Measurements from ENCODE around the gene GTPBP2. TPM values are rescaled to one million over a fixed set of nuclear protein-coding genes. Genes with fewer than 3 reads are reported as not detected.

Gene GTPBP2
- polyA plus RNA-seq, 1 of the 3 experiments (the other 2 are of a cell fraction) = 83.7 TPM

- Histone ChIP-seq H3K79me2 (ENCODE audit: insufficient read depth) (peaks cover 36% of the 10 kb centered on the region), H3K9me3 (no peaks in the 10 kb centered on the region), H3K9me2 (no peaks in the 10 kb centered on the region), H3K9ac (peak overlapping the region; percentile 94), H2AFZ (ENCODE audit: low read depth) (no peak overlapping the region; the same call in 1 of the 2 replicates), H3K36me3 (replicated peaks in 1 of 2; ENCODE audit: control insufficient read depth in 1 of 2, insufficient read depth in 2 of 2, low read length in 1 of 2) (peaks cover 27 to 31% of the 10 kb centered on the region in 2 experiments), H3F3A (replicated peaks; ENCODE audit: insufficient read depth) (peaks cover 13% of the 10 kb centered on the region), H3K4me1 (ENCODE audit: control insufficient read depth in 1 of 2, insufficient read depth in 2 of 2, low read depth in 1 of 2, low read length in 1 of 2) (peaks cover 5 to 21% of the 10 kb centered on the region in 2 experiments), H3K27me3 (ENCODE audit: insufficient read depth) (no peaks in the 10 kb centered on the region), H3K4me3 (ENCODE audit: low read depth in 2 of 2, low read length in 1 of 2) (peak overlapping the region; percentile 71 to 93), H4K20me1 (ENCODE audit: insufficient read depth) (no peaks in the 10 kb centered on the region), H3K27ac (ENCODE audit: low read depth in 2 of 2, low read length in 1 of 2) (peak overlapping the region; percentile 82 to 85), H3K4me2 (peak overlapping the region; percentile 88)
- ChIA-PET POLR2A (interaction anchor here (0.7 to 1.9 kb wide), 9 partner anchors 9 to 454 kb away, joined by 3 to 15 read pairs (median 5); partner anchors contain the start of gene XPO5), CTCF (interaction anchor here (2.3 to 2.8 kb wide), 2 partner anchors 20 to 39 kb away, joined by 8 to 11 read pairs; no protein-coding TSS in a partner anchor)
- DNase-seq = peak; percentile 82
- 2% methylated on average over 22 of the region's 25 CpGs for WGBS (ENCODE audit: low lambda C conversion rate)
- 0 out of 2 replicates have a peak, but pooled peaks have one; percentile 0 for TF ChIP-seq FOXJ3 (CRISPR knock-in tag; IDR thresholded peaks at IDR 0.05)
- no peak for TF ChIP-seq TCF12 (IDR thresholded peaks at IDR 0.05)
- TF ChIP-seq YY1 (IDR thresholded peaks at IDR 0.05; ENCODE audit: low read depth) = 0 out of 2 replicates have a peak, but pooled peaks have one; percentile 26
- TF ChIP-seq GABPA (IDR thresholded peaks at IDR 0.05; ENCODE audit: low read depth) = peak; percentile 49
- peak; percentile 32; the same call in 1 of the 2 replicates for TF ChIP-seq MXI1 (IDR thresholded peaks at IDR 0.05; ENCODE audit: low read depth, low read length)
- TF ChIP-seq SIN3A (IDR thresholded peaks at IDR 0.05; ENCODE audit: borderline replicate concordance, low read depth, low read length) = no peak
- TF ChIP-seq POLR2AphosphoS5 (IDR thresholded peaks at IDR 0.05; ENCODE audit: low read depth, low read length) = 0 out of 2 replicates have a peak, but pooled peaks have one; percentile 5
These were observed 516 bp downstream of the GTPBP2 start for GRCh38 chr6:43628393-43629103.

- peaks cover 37 to 39% of the 10 kb centered on the region in 2 experiments for H3K36me3 ChIP-seq (replicated peaks in 1 of 2; ENCODE audit: control insufficient read depth in 1 of 2, insufficient read depth in 2 of 2, low read length in 1 of 2)
- H3F3A ChIP-seq (replicated peaks; ENCODE audit: insufficient read depth) = peaks cover 13% of the 10 kb centered on the region
- ChIA-PET CTCF (interaction anchor here (1.0 to 1.3 kb wide), 2 partner anchors 10 to 448 kb away, joined by 4 read pairs; no protein-coding TSS in a partner anchor), POLR2A (interaction anchor here (0.6 to 1.0 kb wide), 3 partner anchors 10 to 52 kb away, joined by 3 to 5 read pairs (median 3); no protein-coding TSS in a partner anchor)
- H3K4me1 ChIP-seq (ENCODE audit: control insufficient read depth in 1 of 2, insufficient read depth in 2 of 2, low read depth in 1 of 2, low read length in 1 of 2) = peaks cover 5 to 21% of the 10 kb centered on the region in 2 experiments
- H3K27ac ChIP-seq (ENCODE audit: low read depth in 2 of 2, low read length in 1 of 2) = peak overlapping the region; percentile 66 to 82
- no peaks in the 10 kb centered on the region for H3K9me3 ChIP-seq
- H3K9me2 ChIP-seq = no peaks in the 10 kb centered on the region
- no peaks in the 10 kb centered on the region for H4K20me1 ChIP-seq (ENCODE audit: insufficient read depth)
- peak; percentile 75 for DNase-seq
- H3K27me3 ChIP-seq (ENCODE audit: insufficient read depth) = no peaks in the 10 kb centered on the region
- peaks cover 40% of the 10 kb centered on the region for H3K79me2 ChIP-seq (ENCODE audit: insufficient read depth)
- WGBS (ENCODE audit: low lambda C conversion rate) = 53% methylated on average over 5 of the region's 5 CpGs
- H3K4me2 ChIP-seq = peak overlapping the region; percentile 88
- H2AFZ ChIP-seq (ENCODE audit: low read depth) = no peak overlapping the region
- no peak for TF ChIP-seq TEAD4 (IDR thresholded peaks at IDR 0.05; ENCODE audit: borderline replicate concordance, insufficient read depth)
- TF ChIP-seq SIN3A (IDR thresholded peaks at IDR 0.05; ENCODE audit: borderline replicate concordance, low read depth, low read length) = 0 out of 2 replicates have a peak, but pooled peaks have one; percentile 42
- TF ChIP-seq JUND (IDR thresholded peaks at IDR 0.05) = peak; percentile 33
- no peak for TF ChIP-seq USF2 (IDR thresholded peaks at IDR 0.05; ENCODE audit: borderline replicate concordance, low read depth, low read length)
- peak; percentile 61 for TF ChIP-seq POLR2AphosphoS5 (IDR thresholded peaks at IDR 0.05; ENCODE audit: low read depth, low read length)
- TF ChIP-seq NRF1 (IDR thresholded peaks at IDR 0.05; ENCODE audit: low read depth, low read length) = no peak
- TF ChIP-seq FOSL2 (IDR thresholded peaks at IDR 0.05; ENCODE audit: borderline replicate concordance, low read depth) = peak; percentile 36; the same call in 1 of the 2 replicates
- no peak for TF ChIP-seq ELF1 (IDR thresholded peaks at IDR 0.05)
- TF ChIP-seq GABPA (IDR thresholded peaks at IDR 0.05; ENCODE audit: low read depth) = no peak
- no peak for TF ChIP-seq SMC3 (IDR thresholded peaks at IDR 0.05; ENCODE audit: low read depth, low read length)
- TF ChIP-seq TAF1 (IDR thresholded peaks at IDR 0.05; ENCODE audit: borderline replicate concordance, low read depth, low read length) = 0 out of 2 replicates have a peak, but pooled peaks have one; percentile 32
- peak; percentile 93 for TF ChIP-seq NFIC (IDR thresholded peaks at IDR 0.05; ENCODE audit: borderline replicate concordance)
- H3K9ac ChIP-seq = peak overlapping the region; percentile 63
- peak overlapping the region; percentile 24 to 50 for H3K4me3 ChIP-seq (ENCODE audit: low read depth in 2 of 2, low read length in 1 of 2)
These were observed 1.8 kb downstream of the GTPBP2 start for GRCh38 chr6:43627008-43627825.

All from SK-N-SH (cell line).